Peyer's patch (tissue), 4 donors: ENCODE measurements around the gene PCDHGC4. TPM values are rescaled to one million over a fixed set of nuclear protein-coding genes. Genes with fewer than 3 reads are reported as not detected.

Experiments used
- DNase-seq, 3 donors: peaks; one replicate each; pipeline ENCODE4 v3.0.0-alpha.2; 2017 to 2019
- H3K27ac ChIP-seq, 4 donors: fragments of 200-600 bp; sonication (generic); one replicate each; pipeline ENCODE4 v1.5.1; 2016 to 2019
- H3K27me3 ChIP-seq, 2 donors: fragments of 200-600 bp; sonication (generic); one replicate each; pipeline ENCODE4 v1.5.1; 2019
- H3K36me3 ChIP-seq, 3 donors: fragments of 200-600 bp; sonication (generic); one replicate each; pipeline ENCODE4 v1.5.1; 2016 to 2019
- H3K4me1 ChIP-seq, 4 donors: fragments of 200-600 bp; sonication (generic); one replicate each; pipeline ENCODE4 v1.5.1; 2016 to 2019
- H3K4me3 ChIP-seq, 4 donors: fragments of 200-600 bp; sonication (generic); 1 replicate in 3 of 4; 2 replicates in 1 of 4; pipeline ENCODE4 v1.5.1; 2016 to 2019; ENCODE audit warnings: mild to moderate bottlenecking in 1 of 4
- H3K9me3 ChIP-seq, 4 donors: fragments of 200-600 bp; sonication (generic); one replicate each; pipeline ENCODE4 v1.5.1; 2016 to 2019; ENCODE audit warnings: mild to moderate bottlenecking in 1 of 4
- CTCF ChIP-seq, 6 experiments: fragments of 450-650 bp in 4 of 6; fragments of 200-600 bp in 2 of 6; sonication (generic) in 1 of 6; IDR thresholded peaks; one replicate each; pipeline ENCODE4 v1.5.1; 2017 to 2019; ENCODE audit warnings: antibody characterized with exemption in 6 of 6, mild to moderate bottlenecking in 3 of 6, moderate library complexity in 1 of 6
- POLR2A ChIP-seq, 2 donors: fragments of 450-650 bp; IDR thresholded peaks; one replicate each; pipeline ENCODE4 v1.5.1; 2017; ENCODE audit warnings: antibody characterized with exemption in 2 of 2, mild to moderate bottlenecking in 2 of 2, moderate library complexity in 2 of 2
- total RNA-seq, 4 donors: library from RNA; depleted of rRNA; stranded (reverse); fragments of >200 nt; gene quantifications; one replicate each; pipeline ENCODE4 v1.1.0, GENCODE V29; 2016

Gene PCDHGC4
- total RNA-seq, 4 donors from 2014 or later: 1.7 to 11.3 (median 5.3) TPM

GRCh38 chr5:141478321-141478945, 6.4 kb upstream of the PCDHGC4 start:
- no peak overlapping the region for H3K27ac ChIP-seq
- peak in 2 of 3 donors; percentile 69 to 83 for DNase-seq
- no peaks in the 10 kb centered on the region for H3K27me3 ChIP-seq
- no peaks in the 10 kb centered on the region for H3K36me3 ChIP-seq
- H3K4me3 ChIP-seq: peak overlapping the region in 1 of 4 donors; percentile 61
- H3K9me3 ChIP-seq: no peaks in the 10 kb centered on the region
- peaks cover 0 to 23% (median 5%) of the 10 kb centered on the region in 4 donors for H3K4me1 ChIP-seq
- TF ChIP-seq POLR2A (IDR thresholded peaks at IDR 0.05) (no peak), CTCF (IDR thresholded peaks at IDR 0.05) (peak in 3 of 6 experiments; percentile 26 to 53 (median 37))

- no peaks in the 10 kb centered on the region for H3K27me3 ChIP-seq
- H3K4me3 ChIP-seq: no peak overlapping the region
- no peaks in the 10 kb centered on the region for H3K36me3 ChIP-seq
- no peaks in the 10 kb centered on the region for H3K9me3 ChIP-seq
- DNase-seq: no peak
- H3K27ac ChIP-seq: no peak overlapping the region
- H3K4me1 ChIP-seq: peaks cover 0 to 23% (median 5%) of the 10 kb centered on the region in 4 donors
- TF ChIP-seq CTCF (IDR thresholded peaks at IDR 0.05): no peak
- no peak for TF ChIP-seq POLR2A (IDR thresholded peaks at IDR 0.05)
Measured at GRCh38 chr5:141479776-141480175, 5.1 kb upstream of the PCDHGC4 start.

- Histone ChIP-seq H3K27me3 (no peaks in the 10 kb centered on the region), H3K4me3 (no peak overlapping the region), H3K4me1 (no peaks in the 10 kb centered on the region), H3K9me3 (no peaks in the 10 kb centered on the region), H3K27ac (no peak overlapping the region), H3K36me3 (no peaks in the 10 kb centered on the region)
- no peak for DNase-seq
- no peak for TF ChIP-seq CTCF (IDR thresholded peaks at IDR 0.05)
- no peak for TF ChIP-seq POLR2A (IDR thresholded peaks at IDR 0.05)
Measured at GRCh38 chr5:141483902-141484301, 928 bp upstream of the PCDHGC4 start.

DNA sequence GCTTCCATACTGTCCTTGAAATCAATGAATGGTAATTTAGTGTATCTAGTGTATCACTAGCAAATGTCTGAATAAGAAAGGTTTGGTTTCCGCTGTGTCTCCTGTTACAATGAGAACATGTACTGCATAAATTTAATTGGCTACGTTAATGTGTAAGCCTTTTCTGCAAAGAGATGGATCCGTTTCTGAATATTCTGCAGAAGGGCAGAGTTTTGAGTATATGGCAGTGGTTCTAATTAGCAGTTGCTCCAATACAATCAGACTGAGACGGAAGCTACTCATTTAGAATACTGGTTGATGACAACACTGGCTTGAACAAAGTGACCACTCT, 555 bp upstream of the PCDHGC4 start:
- DNase-seq: no peak
- Histone ChIP-seq H3K9me3 (no peaks in the 10 kb centered on the region), H3K27me3 (no peaks in the 10 kb centered on the region), H3K36me3 (no peaks in the 10 kb centered on the region), H3K27ac (no peak overlapping the region), H3K4me1 (no peaks in the 10 kb centered on the region), H3K4me3 (peak overlapping the region in 2 of 4 donors; percentile 30 to 37)
- TF ChIP-seq POLR2A (IDR thresholded peaks at IDR 0.05) (no peak), CTCF (IDR thresholded peaks at IDR 0.05) (no peak)

DNA sequence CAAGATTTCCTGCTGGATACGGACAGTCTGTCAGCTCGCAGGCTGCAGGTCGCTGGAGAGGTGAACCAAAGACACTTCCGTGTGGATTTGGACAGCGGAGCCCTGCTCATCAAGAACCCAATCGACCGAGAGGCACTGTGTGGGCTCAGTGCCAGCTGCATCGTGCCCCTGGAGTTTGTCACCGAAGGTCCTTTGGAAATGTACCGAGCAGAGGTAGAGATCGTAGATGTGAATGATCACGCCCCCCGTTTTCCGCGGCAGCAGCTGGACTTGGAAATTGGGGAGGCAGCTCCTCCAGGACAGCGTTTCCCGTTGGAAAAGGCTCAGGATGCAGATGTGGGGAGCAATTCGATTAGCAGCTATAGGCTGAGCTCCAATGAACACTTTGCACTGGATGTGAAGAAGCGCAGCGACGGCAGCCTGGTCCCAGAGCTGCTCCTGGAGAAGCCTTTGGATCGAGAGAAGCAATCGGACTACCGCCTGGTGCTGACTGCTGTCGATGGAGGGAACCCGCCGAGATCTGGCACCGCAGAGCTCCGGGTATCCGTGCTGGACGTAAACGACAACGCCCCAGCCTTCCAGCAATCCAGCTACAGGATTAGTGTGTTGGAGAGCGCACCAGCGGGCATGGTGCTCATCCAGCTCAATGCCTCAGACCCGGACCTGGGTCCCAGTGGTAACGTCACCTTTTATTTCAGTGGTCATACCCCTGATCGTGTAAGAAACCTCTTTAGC, 658 bp downstream of the PCDHGC4 start:
- no peaks in the 10 kb centered on the region for H3K9me3 ChIP-seq
- TF ChIP-seq POLR2A (IDR thresholded peaks at IDR 0.05): no peak
- no peak for TF ChIP-seq CTCF (IDR thresholded peaks at IDR 0.05)
- H3K4me3 ChIP-seq: peak overlapping the region in 3 of 4 donors; percentile 7 to 37 (median 30)
- no peaks in the 10 kb centered on the region for H3K36me3 ChIP-seq
- DNase-seq: no peak
- no peaks in the 10 kb centered on the region for H3K4me1 ChIP-seq
- H3K27ac ChIP-seq: no peak overlapping the region
- no peaks in the 10 kb centered on the region for H3K27me3 ChIP-seq
